Cardiac muscle cell (in vitro differentiated cells and primary cell): ENCODE data around the gene PARVB. TPM values are rescaled to one million over a fixed set of nuclear protein-coding genes. Genes with fewer than 3 reads are reported as not detected.

Experiments used
- DNase-seq, 2 donors: peaks; one replicate each; pipeline versions ENCODE4 v3.0.0 to v3.0.0-alpha.2; 2010 to 2017; ENCODE audit warnings: low read depth in 1 of 2, low spot score in 1 of 2
- H3K27ac ChIP-seq: fragments of 200-600 bp; sonication (generic); 2 replicates; pipeline ENCODE4 v1.5.1; 2016
- H3K27me3 ChIP-seq: fragments of 200-600 bp; sonication (generic); 2 replicates; pipeline ENCODE4 v1.6.0; 2016; ENCODE audit warnings: control low read depth
- H3K36me3 ChIP-seq: fragments of 200-600 bp; sonication (generic); 2 replicates; pipeline ENCODE4 v1.5.1; 2016; ENCODE audit warnings: control low read depth
- H3K4me1 ChIP-seq: fragments of 200-600 bp; sonication (generic); 2 replicates; pipeline ENCODE4 v1.8.1; 2017; ENCODE audit warnings: low read depth, mild to moderate bottlenecking, mixed run types
- H3K4me3 ChIP-seq: fragments of 200-600 bp; sonication (generic); 2 replicates; pipeline ENCODE4 v1.5.1; 2016; ENCODE audit warnings: mild to moderate bottlenecking
- H3K9me3 ChIP-seq: fragments of 200-600 bp; sonication (generic); 2 replicates; pipeline ENCODE4 v1.5.1; 2017; ENCODE audit warnings: low read depth, mild to moderate bottlenecking, control low read depth
- CTCF ChIP-seq: IDR thresholded peaks from 2 replicates; pipeline ENCODE4 v1.5.1; 2012; ENCODE audit warnings: low read depth, mild to moderate bottlenecking, low read length
- polyA plus RNA-seq: library from polyadenylated mRNA; unstranded; fragments of >200 nt; fragmentation: Nextera tagmentation; extraction: Ambion mirVana; gene quantifications from 2 replicates; pipeline ENCODE4 v1.2.1, GENCODE V29; 2016
- total RNA-seq: library from RNA; depleted of rRNA; stranded (reverse); fragments of >200 nt; gene quantifications from 2 replicates; pipeline ENCODE4 v1.2.3, GENCODE V29; 2016

Gene PARVB
- total and polyA plus RNA-seq, 2 experiments from 2014 or later = 30.6 to 46.0 TPM

GRCh38 chr22:44116331-44116730 is 92.2 kb downstream of the PARVB start:
- TF ChIP-seq CTCF = no peak
- no peak for DNase-seq
- Histone ChIP-seq H3K27me3 (no peaks in the 10 kb centered on the region), H3K9me3 (no peaks in the 10 kb centered on the region), H3K4me3 (no peak overlapping the region), H3K27ac (no peak overlapping the region), H3K4me1 (peaks cover 11% of the 10 kb centered on the region), H3K36me3 (no peaks in the 10 kb centered on the region)

GRCh38 chr22:44116755-44117684 is 92.9 kb downstream of the PARVB start:
- Histone ChIP-seq H3K27ac (no peak overlapping the region), H3K27me3 (no peaks in the 10 kb centered on the region), H3K4me1 (peaks cover 4% of the 10 kb centered on the region), H3K9me3 (no peaks in the 10 kb centered on the region), H3K4me3 (no peak overlapping the region), H3K36me3 (no peaks in the 10 kb centered on the region)
- no peak for TF ChIP-seq CTCF
- no peak for DNase-seq

- Histone ChIP-seq H3K9me3 (no peaks in the 10 kb centered on the region), H3K36me3 (no peaks in the 10 kb centered on the region), H3K4me1 (no peaks in the 10 kb centered on the region), H3K4me3 (no peak overlapping the region), H3K27me3 (no peaks in the 10 kb centered on the region), H3K27ac (no peak overlapping the region)
- no peak for DNase-seq
- TF ChIP-seq CTCF = no peak
Measured at GRCh38 chr22:44117746-44118145, 93.6 kb downstream of the PARVB start.

- DNase-seq = no peak
Measured at GRCh38 chr22:44118645-44119315, 94.7 kb downstream of the PARVB start.

More at GRCh38 chr22:44118645-44119315, 94.7 kb downstream of the PARVB start:
- Histone ChIP-seq H3K9me3 (no peaks in the 10 kb centered on the region), H3K4me3 (no peak overlapping the region), H3K4me1 (no peaks in the 10 kb centered on the region), H3K36me3 (no peaks in the 10 kb centered on the region), H3K27ac (no peak overlapping the region), H3K27me3 (no peaks in the 10 kb centered on the region)
- TF ChIP-seq CTCF = no peak
